ENCODE results near the gene PLEKHH2.

The PLEKHH2 gene

GRCh38 chr2:43749583-43749982 is 112.5 kb downstream of the PLEKHH2 start:
- Histone ChIP-seq H3K4me1 (ENCODE audit: control insufficient read depth, insufficient read depth, low read length) (peaks cover 15% of the 10 kb centered on the region), H3K27me3 (ENCODE audit: control insufficient read depth, insufficient read depth, low read length) (no peaks in the 10 kb centered on the region), H3K4me2 (ENCODE audit: low read length) (no peak overlapping the region)

DNA sequence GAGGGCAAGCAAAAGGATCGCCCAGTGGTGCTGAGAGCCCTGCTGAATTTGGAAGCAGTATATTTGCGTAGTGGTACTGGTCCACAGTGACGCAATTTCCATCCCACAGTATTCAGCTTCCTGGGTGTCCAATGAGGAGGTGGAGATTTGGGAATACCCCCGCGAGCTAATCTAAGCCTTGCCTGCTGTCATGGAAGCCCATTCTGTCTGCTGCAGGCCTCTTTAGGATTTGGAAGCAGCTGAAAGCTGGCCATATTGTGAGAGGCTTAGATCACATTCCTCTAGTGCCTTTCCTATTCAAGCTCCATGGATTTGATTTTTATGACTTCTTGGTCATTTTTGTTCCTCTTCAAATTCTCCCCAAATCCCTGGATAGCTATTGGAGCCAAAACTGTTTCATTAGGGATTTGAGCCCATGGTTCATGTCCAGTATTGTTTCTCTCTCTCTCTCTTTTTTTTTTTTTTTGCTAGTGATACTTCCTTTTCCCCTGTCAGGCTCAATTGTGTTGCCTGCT is 114.5 kb downstream of the PLEKHH2 start:
- Histone ChIP-seq H3K4me2 (ENCODE audit: low read length) (no peak overlapping the region), H3K4me1 (ENCODE audit: control insufficient read depth, insufficient read depth, low read length) (peaks cover 7% of the 10 kb centered on the region), H3K27me3 (ENCODE audit: control insufficient read depth, insufficient read depth, low read length) (no peaks in the 10 kb centered on the region), H3K9me3 (replicated peaks; ENCODE audit: low read length) (no peaks in the 10 kb centered on the region), H3K4me3 (ENCODE audit: low read length) (no peak overlapping the region), H3K9ac (ENCODE audit: low read depth, low read length) (no peak overlapping the region), H3K36me3 (ENCODE audit: insufficient read depth, low read length) (no peaks in the 10 kb centered on the region)

More at GRCh38 chr2:43749583-43749982, 112.5 kb downstream of the PLEKHH2 start:
- Histone ChIP-seq H3K9ac (ENCODE audit: low read depth, low read length) (no peak overlapping the region), H3K36me3 (ENCODE audit: insufficient read depth, low read length) (no peaks in the 10 kb centered on the region), H3K4me3 (ENCODE audit: low read length) (no peak overlapping the region), H3K9me3 (replicated peaks; ENCODE audit: low read length) (no peaks in the 10 kb centered on the region)

GRCh38 chr2:43752302-43752701 is 115.2 kb downstream of the PLEKHH2 start:
- H3K9me3 ChIP-seq (replicated peaks; ENCODE audit: low read length), result no peaks in the 10 kb centered on the region

DNA sequence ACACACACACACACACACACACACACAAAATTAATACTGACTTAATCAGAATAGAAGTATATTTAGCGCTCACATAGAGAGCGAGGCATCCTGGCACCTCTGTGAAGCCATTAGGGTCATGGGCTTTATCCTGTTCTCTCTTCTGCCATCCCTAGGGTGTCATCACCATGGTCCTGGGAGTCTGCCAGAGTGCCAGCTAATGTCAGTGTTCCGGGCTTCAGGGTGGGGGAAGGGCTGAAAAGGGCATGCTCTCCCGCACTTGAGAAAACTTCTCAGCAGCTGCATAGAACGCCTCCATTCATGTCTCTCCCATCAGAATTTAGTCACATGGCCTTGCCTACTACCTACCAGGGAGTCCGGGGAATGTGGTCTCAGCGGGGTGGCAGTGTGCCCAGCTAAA is 117.1 kb downstream of the PLEKHH2 start:
- Histone ChIP-seq H3K27me3 (ENCODE audit: control insufficient read depth, insufficient read depth, low read length) (no peaks in the 10 kb centered on the region), H3K4me1 (ENCODE audit: control insufficient read depth, insufficient read depth, low read length) (peaks cover 18% of the 10 kb centered on the region), H3K4me2 (ENCODE audit: low read length) (peak overlapping the region; percentile 4), H3K9ac (ENCODE audit: low read depth, low read length) (no peak overlapping the region), H3K9me3 (replicated peaks; ENCODE audit: low read length) (no peaks in the 10 kb centered on the region), H3K36me3 (ENCODE audit: insufficient read depth, low read length) (no peaks in the 10 kb centered on the region), H3K4me3 (ENCODE audit: low read length) (no peak overlapping the region)

More at GRCh38 chr2:43752302-43752701, 115.2 kb downstream of the PLEKHH2 start:
- H3K9ac ChIP-seq (ENCODE audit: low read depth, low read length), result no peak overlapping the region
- no peaks in the 10 kb centered on the region for H3K27me3 ChIP-seq (ENCODE audit: control insufficient read depth, insufficient read depth, low read length)
- no peak overlapping the region for H3K4me2 ChIP-seq (ENCODE audit: low read length)
- H3K4me1 ChIP-seq (ENCODE audit: control insufficient read depth, insufficient read depth, low read length), result peaks cover 7% of the 10 kb centered on the region
- H3K36me3 ChIP-seq (ENCODE audit: insufficient read depth, low read length), result no peaks in the 10 kb centered on the region
- no peak overlapping the region for H3K4me3 ChIP-seq (ENCODE audit: low read length)

GRCh38 chr2:43758739-43759138 is 121.7 kb downstream of the PLEKHH2 start:
- Histone ChIP-seq H3K4me1 (ENCODE audit: control insufficient read depth, insufficient read depth, low read length) (peaks cover 24% of the 10 kb centered on the region), H3K9me3 (replicated peaks; ENCODE audit: low read length) (no peaks in the 10 kb centered on the region), H3K27me3 (ENCODE audit: control insufficient read depth, insufficient read depth, low read length) (no peaks in the 10 kb centered on the region), H3K36me3 (ENCODE audit: insufficient read depth, low read length) (no peaks in the 10 kb centered on the region), H3K9ac (ENCODE audit: low read depth, low read length) (peak overlapping the region; percentile 51), H3K4me2 (ENCODE audit: low read length) (peak overlapping the region; percentile 48), H3K4me3 (ENCODE audit: low read length) (no peak overlapping the region)

DNA sequence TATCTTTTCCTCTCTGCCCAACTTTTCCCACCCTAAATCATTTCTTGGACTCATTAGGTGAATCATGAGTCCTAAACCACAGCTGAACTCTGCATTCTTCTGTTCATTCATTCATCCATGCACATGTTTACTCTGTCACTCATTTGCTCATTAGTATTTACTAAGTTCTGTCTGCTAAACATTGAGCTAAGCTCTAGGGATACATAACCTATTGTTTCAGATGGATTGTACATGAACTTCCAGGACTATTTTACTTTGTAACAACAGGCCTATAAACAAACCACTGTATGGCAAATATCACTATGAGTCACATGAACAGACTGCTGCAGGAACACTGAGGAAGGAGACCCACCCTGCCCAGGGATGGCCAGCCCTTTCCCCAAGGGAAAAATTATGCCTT is 122.1 kb downstream of the PLEKHH2 start:
- Histone ChIP-seq H3K36me3 (ENCODE audit: insufficient read depth, low read length) (no peaks in the 10 kb centered on the region), H3K4me2 (ENCODE audit: low read length) (peak overlapping the region; percentile 48), H3K9me3 (replicated peaks; ENCODE audit: low read length) (no peaks in the 10 kb centered on the region), H3K4me1 (ENCODE audit: control insufficient read depth, insufficient read depth, low read length) (peaks cover 22% of the 10 kb centered on the region), H3K4me3 (ENCODE audit: low read length) (no peak overlapping the region), H3K9ac (ENCODE audit: low read depth, low read length) (peak overlapping the region; percentile 51), H3K27me3 (ENCODE audit: control insufficient read depth, insufficient read depth, low read length) (no peaks in the 10 kb centered on the region)

DNA sequence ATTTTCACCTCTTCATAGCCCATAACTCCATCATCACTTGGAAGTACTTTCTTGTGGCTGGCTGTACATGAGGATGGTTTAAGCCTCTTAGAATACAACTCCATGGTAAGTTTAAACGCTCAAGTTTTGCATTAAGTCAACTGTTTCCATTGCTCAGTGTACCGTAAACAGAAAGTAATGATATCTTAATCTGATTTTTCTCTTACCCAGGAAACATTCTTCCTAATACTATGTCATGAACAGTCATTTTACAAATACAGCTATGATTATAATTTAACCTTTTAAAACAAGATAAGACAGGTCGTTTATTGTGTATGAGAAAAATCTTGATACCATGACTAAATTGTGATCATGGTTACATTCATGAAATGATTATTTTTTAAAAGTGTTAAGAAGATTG is 125.2 kb downstream of the PLEKHH2 start:
- no peak overlapping the region for H3K4me2 ChIP-seq (ENCODE audit: low read length)
- no peak overlapping the region for H3K9ac ChIP-seq (ENCODE audit: low read depth, low read length)
- H3K27me3 ChIP-seq (ENCODE audit: control insufficient read depth, insufficient read depth, low read length), result no peaks in the 10 kb centered on the region
- no peaks in the 10 kb centered on the region for H3K36me3 ChIP-seq (ENCODE audit: insufficient read depth, low read length)
- no peak overlapping the region for H3K4me3 ChIP-seq (ENCODE audit: low read length)
- no peaks in the 10 kb centered on the region for H3K9me3 ChIP-seq (replicated peaks; ENCODE audit: low read length)
- H3K4me1 ChIP-seq (ENCODE audit: control insufficient read depth, insufficient read depth, low read length), result peaks cover 17% of the 10 kb centered on the region

DNA sequence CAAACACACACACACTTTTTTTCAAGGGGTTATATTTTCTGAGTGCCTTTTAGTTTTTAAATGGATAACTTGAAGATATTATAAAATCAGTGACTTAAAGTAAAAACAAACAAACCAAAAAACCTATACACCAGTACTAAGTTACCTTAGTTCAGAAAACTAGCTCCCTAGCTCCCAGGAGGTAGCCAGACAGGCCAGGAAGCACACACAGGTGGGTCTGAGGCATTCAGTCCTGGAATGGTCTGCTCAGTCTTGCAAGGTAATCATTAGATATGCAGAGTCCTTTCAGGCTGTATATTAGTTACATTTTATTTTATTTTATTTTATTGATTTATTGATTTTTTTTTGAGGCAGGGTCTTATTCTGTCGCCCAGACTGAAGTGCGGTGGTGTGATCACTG is 126.0 kb downstream of the PLEKHH2 start:
- no peak overlapping the region for H3K9ac ChIP-seq (ENCODE audit: low read depth, low read length)
- peaks cover 17% of the 10 kb centered on the region for H3K4me1 ChIP-seq (ENCODE audit: control insufficient read depth, insufficient read depth, low read length)
- no peaks in the 10 kb centered on the region for H3K36me3 ChIP-seq (ENCODE audit: insufficient read depth, low read length)
- H3K27me3 ChIP-seq (ENCODE audit: control insufficient read depth, insufficient read depth, low read length), result no peaks in the 10 kb centered on the region
- no peak overlapping the region for H3K4me3 ChIP-seq (ENCODE audit: low read length)
- H3K4me2 ChIP-seq (ENCODE audit: low read length), result no peak overlapping the region
- H3K9me3 ChIP-seq (replicated peaks; ENCODE audit: low read length), result no peaks in the 10 kb centered on the region

- Histone ChIP-seq H3K4me1 (ENCODE audit: control insufficient read depth, insufficient read depth, low read length) (peaks cover 6% of the 10 kb centered on the region), H3K36me3 (ENCODE audit: insufficient read depth, low read length) (no peaks in the 10 kb centered on the region), H3K9ac (ENCODE audit: low read depth, low read length) (no peak overlapping the region), H3K27me3 (ENCODE audit: control insufficient read depth, insufficient read depth, low read length) (no peaks in the 10 kb centered on the region), H3K4me2 (ENCODE audit: low read length) (no peak overlapping the region), H3K4me3 (ENCODE audit: low read length) (no peak overlapping the region), H3K9me3 (replicated peaks; ENCODE audit: low read length) (no peaks in the 10 kb centered on the region)
These were observed 127.1 kb downstream of the PLEKHH2 start for GRCh38 chr2:43764086-43764705.

- Histone ChIP-seq H3K9ac (ENCODE audit: low read depth, low read length) (no peak overlapping the region), H3K27me3 (ENCODE audit: control insufficient read depth, insufficient read depth, low read length) (no peaks in the 10 kb centered on the region), H3K4me3 (ENCODE audit: low read length) (no peak overlapping the region), H3K9me3 (replicated peaks; ENCODE audit: low read length) (no peaks in the 10 kb centered on the region), H3K4me1 (ENCODE audit: control insufficient read depth, insufficient read depth, low read length) (no peaks in the 10 kb centered on the region), H3K36me3 (ENCODE audit: insufficient read depth, low read length) (no peaks in the 10 kb centered on the region), H3K4me2 (ENCODE audit: low read length) (no peak overlapping the region)
These were observed 128.9 kb downstream of the PLEKHH2 start for GRCh38 chr2:43766006-43766405.

GRCh38 chr2:43773876-43774613 is 137.0 kb downstream of the PLEKHH2 start, which contains the start of gene DYNC2LI1:
Gene DYNC2LI1 (plus strand): TSS chr2:43774039. CDS start chr2:43774139, 100 bp downstream.
- Histone ChIP-seq H3K4me1 (ENCODE audit: control insufficient read depth, insufficient read depth, low read length) (no peaks in the 10 kb centered on the region), H3K4me3 (ENCODE audit: low read length) (peak within 1 kb of the TSS; percentile 90), H3K36me3 (ENCODE audit: insufficient read depth, low read length) (peaks cover 5% of the 10 kb centered on the region), H3K9ac (ENCODE audit: low read depth, low read length) (peak within 1 kb of the TSS; percentile 85), H3K9me3 (replicated peaks; ENCODE audit: low read length) (no peaks in the 10 kb centered on the region), H3K4me2 (ENCODE audit: low read length) (peak within 1 kb of the TSS; percentile 83), H3K27me3 (ENCODE audit: control insufficient read depth, insufficient read depth, low read length) (no peaks in the 10 kb centered on the region)

Data from skeletal muscle satellite cell (primary cell).